Gastroesophageal sphincter (tissue), 3 donors: ENCODE measurements around the gene ABCA6.

Experiments used
- EP300 ChIP-seq: sonication (generic); formaldehyde crosslinking; IDR thresholded peaks from one replicate; pipeline ENCODE4 v1.6.1; 2017; ENCODE audit warnings: antibody characterized with exemption, mild to moderate bottlenecking
- POLR2A ChIP-seq, 2 donors: fragments of 450-650 bp; IDR thresholded peaks; one replicate each; pipeline ENCODE4 v1.6.1; 2017; ENCODE audit warnings: antibody characterized with exemption in 2 of 2, mild to moderate bottlenecking in 2 of 2, moderate library complexity in 1 of 2
- POLR2AphosphoS5 ChIP-seq: sonication (generic); formaldehyde crosslinking; IDR thresholded peaks from one replicate; pipeline ENCODE4 v1.6.1; 2017; ENCODE audit warnings: antibody characterized with exemption
- TF ChIP-seq, protein P1 (sequence below), 4 experiments: fragments of 200-600 bp in 2 of 4; fragments of 450-650 bp in 2 of 4; sonication (generic) in 1 of 4; IDR thresholded peaks; one replicate each; pipeline ENCODE4 v1.5.1; 2017 to 2019; ENCODE audit warnings: antibody characterized with exemption in 4 of 4, mild to moderate bottlenecking in 2 of 4, moderate library complexity in 2 of 4

DNA sequence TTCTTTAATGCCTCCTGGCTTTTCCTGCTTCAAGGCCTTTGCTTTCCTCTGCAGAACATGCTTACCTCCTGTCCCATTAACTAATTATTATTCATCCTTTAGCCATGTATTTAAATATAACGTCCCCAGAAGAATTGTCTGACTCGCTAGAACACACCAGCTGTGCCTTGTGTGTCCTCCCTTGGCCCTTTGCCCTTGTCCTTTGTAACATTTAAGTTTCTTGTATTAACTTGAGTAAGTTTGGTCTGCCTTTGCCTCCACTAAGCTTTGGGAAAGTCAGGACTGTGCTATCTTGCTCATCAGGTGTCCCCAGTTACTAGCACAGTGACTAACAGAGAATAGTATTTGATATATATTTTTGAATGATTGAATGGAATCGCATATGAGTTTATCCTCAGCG is 51.3 kb downstream of the ABCA6 start:
- TF ChIP-seq EP300: no peak
- no peak for TF ChIP-seq POLR2A (IDR thresholded peaks at IDR 0.05)
- TF ChIP-seq, protein P1, sequence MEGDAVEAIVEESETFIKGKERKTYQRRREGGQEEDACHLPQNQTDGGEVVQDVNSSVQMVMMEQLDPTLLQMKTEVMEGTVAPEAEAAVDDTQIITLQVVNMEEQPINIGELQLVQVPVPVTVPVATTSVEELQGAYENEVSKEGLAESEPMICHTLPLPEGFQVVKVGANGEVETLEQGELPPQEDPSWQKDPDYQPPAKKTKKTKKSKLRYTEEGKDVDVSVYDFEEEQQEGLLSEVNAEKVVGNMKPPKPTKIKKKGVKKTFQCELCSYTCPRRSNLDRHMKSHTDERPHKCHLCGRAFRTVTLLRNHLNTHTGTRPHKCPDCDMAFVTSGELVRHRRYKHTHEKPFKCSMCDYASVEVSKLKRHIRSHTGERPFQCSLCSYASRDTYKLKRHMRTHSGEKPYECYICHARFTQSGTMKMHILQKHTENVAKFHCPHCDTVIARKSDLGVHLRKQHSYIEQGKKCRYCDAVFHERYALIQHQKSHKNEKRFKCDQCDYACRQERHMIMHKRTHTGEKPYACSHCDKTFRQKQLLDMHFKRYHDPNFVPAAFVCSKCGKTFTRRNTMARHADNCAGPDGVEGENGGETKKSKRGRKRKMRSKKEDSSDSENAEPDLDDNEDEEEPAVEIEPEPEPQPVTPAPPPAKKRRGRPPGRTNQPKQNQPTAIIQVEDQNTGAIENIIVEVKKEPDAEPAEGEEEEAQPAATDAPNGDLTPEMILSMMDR (IDR thresholded peaks at IDR 0.05): no peak
- no peak for TF ChIP-seq POLR2AphosphoS5
